GM12878 (cell line): ENCODE data around the gene AGAP6. TPM values are rescaled to one million over a fixed set of nuclear protein-coding genes. Genes with fewer than 3 reads are reported as not detected.
"Not testable (repeated sequence)": the region's sequence is repeated elsewhere in the genome, so short reads cannot be mapped to it uniquely, and the experiment has no call there.

ENCODE experiments used
- ATAC-seq: fragments of 200-7000 bp; cut with Tn5 transposase; 3 replicates; pipeline ENCODE4 v1.9.1; 2020; ENCODE audit warnings: mild to moderate bottlenecking, moderate library complexity
- BruUV-seq: library from RNA; stranded (reverse); fragments of 400-500 nt; replicated peaks from 2 replicates; lab custom pipeline; 2021; lab: Mats Ljungman, UMichigan
- CTCF ChIA-PET: fragments of 300-600 bp; sonication (Branson Sonifier 250); formaldehyde crosslinking; extraction: SDS; loops from one replicate; lab custom pipeline; 2021; ENCODE audit warnings: inconsistent platforms; lab: Yijun Ruan, JAX
- POLR2A ChIA-PET: fragments of 350-600 bp; formaldehyde crosslinking; extraction: SDS; loops from one replicate; lab custom pipeline; 2021; ENCODE audit warnings: inconsistent platforms; lab: Charles Lee
- RAD21 ChIA-PET: fragments of 300-600 bp; sonication (Branson Sonifier 250); formaldehyde crosslinking; loops from one replicate; lab custom pipeline; 2023; ENCODE audit warnings: antibody characterized with exemption; ENCODE audit not compliant: unreplicated experiment; lab: Charles Lee
- SMC1A ChIA-PET: fragments of 300-600 bp; sonication (Branson Sonifier 250); formaldehyde crosslinking; loops from one replicate; lab custom pipeline; 2023; ENCODE audit not compliant: unreplicated experiment, uncharacterized antibody; lab: Charles Lee
- DNase-seq: peaks from one replicate; pipeline ENCODE4 v3.0.0-alpha.2; 2011; ENCODE audit warnings: low read depth, low spot score
- FAIRE-seq: peaks from 3 replicates; lab custom pipeline; 2011; peaks lifted over from hg19 to GRCh38; lab: Jason Lieb, UNC
- H2AFZ ChIP-seq: 2 replicates; pipeline ENCODE4 v1.6.0; 2011; ENCODE audit warnings: low read depth, low read length, control low read depth; ENCODE audit not compliant: control insufficient read depth
- H3K27ac ChIP-seq: 2 replicates; pipeline ENCODE4 v1.5.1; 2011; ENCODE audit warnings: control low read depth; ENCODE audit not compliant: control insufficient read depth, insufficient read depth
- H3K27me3 ChIP-seq, 2 experiments: replicated peaks in 1 of 2; 2 replicates each; pipeline versions ENCODE4 v1.6.0 to v1.6.1; 2011; ENCODE audit warnings: low read length in 1 of 2; ENCODE audit not compliant: control insufficient read depth in 2 of 2, insufficient read depth in 2 of 2
- H3K36me3 ChIP-seq, 2 experiments: 2 replicates each; pipeline ENCODE4 v1.5.1; 2011; ENCODE audit warnings: low read length in 1 of 2; ENCODE audit not compliant: control insufficient read depth in 2 of 2, insufficient read depth in 2 of 2
- H3K4me1 ChIP-seq: 2 replicates; pipeline ENCODE4 v1.6.1; 2011; ENCODE audit warnings: mild to moderate bottlenecking, low read length, moderate library complexity, mixed read lengths; ENCODE audit not compliant: control insufficient read depth, insufficient read depth
- H3K4me2 ChIP-seq: 2 replicates; pipeline ENCODE4 v1.6.0; 2011; ENCODE audit warnings: control low read depth; ENCODE audit not compliant: control insufficient read depth, insufficient read depth
- H3K4me3 ChIP-seq: fragments of 200-600 bp; sonication (generic); 2 replicates; pipeline ENCODE4 v1.5.1; 2016
- H3K79me2 ChIP-seq: 2 replicates; pipeline ENCODE4 v1.6.0; 2011; ENCODE audit warnings: low read length; ENCODE audit not compliant: control insufficient read depth, insufficient read depth
- H3K9ac ChIP-seq: 2 replicates; pipeline ENCODE4 v1.8.0; 2011; ENCODE audit warnings: low read length, control low read depth, mixed read lengths; ENCODE audit not compliant: control insufficient read depth, insufficient read depth
- H3K9me3 ChIP-seq: replicated peaks from 3 replicates; pipeline ENCODE4 v1.5.1; 2011; ENCODE audit warnings: mild to moderate bottlenecking, low read length; ENCODE audit not compliant: control insufficient read depth, insufficient read depth
- H4K20me1 ChIP-seq: 2 replicates; pipeline ENCODE4 v1.6.0; 2011; ENCODE audit not compliant: control insufficient read depth, insufficient read depth
- CTCF ChIP-seq, 3 experiments: IDR thresholded peaks in 2 of 3; conservative IDR thresholded peaks in 1 of 3; 2 replicates each; pipeline ENCODE4 v1.5.1; 2011; ENCODE audit warnings: low read depth in 3 of 3, low read length in 3 of 3, mild to moderate bottlenecking in 3 of 3, control low read depth in 2 of 3, moderate library complexity in 2 of 3, inconsistent platforms in 1 of 3, mixed read lengths in 1 of 3; ENCODE audit not compliant: control insufficient read depth in 2 of 3, insufficient read depth in 1 of 3; ENCODE audit errors: extremely low read depth in 1 of 3
- FOXK2 ChIP-seq: fragments of 450-650 bp; IDR thresholded peaks from 2 replicates; pipeline ENCODE4 v1.6.1; 2017; ENCODE audit warnings: mild to moderate bottlenecking, moderate library complexity
- GABPA ChIP-seq: IDR thresholded peaks from 2 replicates; pipeline ENCODE4 v1.6.1; 2014; ENCODE audit warnings: antibody characterized with exemption, low read depth, mild to moderate bottlenecking, inconsistent platforms
- MYC ChIP-seq: IDR thresholded peaks from 2 replicates; pipeline ENCODE4 v1.6.1; 2011; ENCODE audit warnings: mild to moderate bottlenecking, low read length, moderate library complexity, inconsistent platforms; ENCODE audit not compliant: insufficient read depth, insufficient replicate concordance, insufficient read length, severe bottlenecking
- RUNX3 ChIP-seq: IDR thresholded peaks from 2 replicates; pipeline ENCODE4 v1.6.1; 2012; ENCODE audit warnings: low read length, inconsistent platforms
- WGBS: methylation state at CpG from one replicate; pipeline ENCODE4 v1.1.6; 2016; ENCODE audit warnings: low lambda C conversion rate; ENCODE audit not compliant: insufficient replicate concordance, insufficient coverage; ENCODE audit errors: missing lambda C conversion rate; 5-methylcytosine and 5-hydroxymethylcytosine counted together
- in situ Hi-C: fragments of 300-500 bp; cut with MboI; formaldehyde crosslinking; loops from 9 replicates; pipeline ENCODE4 v1.14.3; 2018; ENCODE audit warnings: mixed read lengths
- intact Hi-C: fragments of 100-400 bp; cut with micrococcal nuclease; formaldehyde crosslinking; loops from one replicate; pipeline ENCODE4 v1.14.2; 2022; ENCODE audit not compliant: unreplicated experiment
- polyA plus RNA-seq, 11 experiments: library from polyadenylated mRNA; depleted of rRNA in 4 of 11; unstranded in 6 of 11; stranded (reverse) in 5 of 11; fragments of >200 nt; fragmentation: Nextera tagmentation in 4 of 11; fragmentation: Illumina TruSeq in 1 of 11; extraction: Ambion mirVana in 4 of 11; extraction: Trizol in 1 of 11; gene quantifications; 1 replicate in 1 of 11; 2 replicates in 10 of 11; pipeline versions ENCODE4 v1.2.1 to v1.2.3, GENCODE V29; 2011 to 2016; ENCODE audit warnings: inconsistent platforms in 2 of 11, missing spikeins in 2 of 11, low read depth in 1 of 11
- total RNA-seq, 4 experiments: library from RNA; depleted of rRNA in 3 of 4; stranded (reverse); fragments of >200 nt in 3 of 4; fragmentation: Illumina TruSeq in 1 of 4; extraction: Trizol in 1 of 4; gene quantifications; 2 replicates each; pipeline versions ENCODE4 v1.2.1 to v1.2.3, GENCODE V29; 2013 to 2021

Gene AGAP6
- total and polyA plus RNA-seq, 10 of the 15 experiments (the other 5 are each of a cell fraction or from before 2014, with no cell fraction given), result 0.66 to 24.0 (median 12.2) TPM

- no TSS peak for BruUV-seq
- no peaks in the 10 kb centered on the region for H3K4me1 ChIP-seq
- intact Hi-C loops, result no loop called here
- ChIA-PET POLR2A (no interaction called here), SMC1A (no interaction called here)
- 0% methylated on average over 3 of the region's 3 CpGs for WGBS
- no peak for DNase-seq
- no peak for ATAC-seq
- H3K27me3 ChIP-seq, result no peaks in the 10 kb centered on the region
- no peaks in the 10 kb centered on the region for H4K20me1 ChIP-seq
- no peak overlapping the region for H2AFZ ChIP-seq
- H3K4me2 ChIP-seq, result no peak overlapping the region
- no peaks in the 10 kb centered on the region for H3K9me3 ChIP-seq
- TF ChIP-seq FOXK2 (no peak), CTCF (IDR thresholded peaks at IDR 0.05 in 2 of 3, conservative IDR thresholded peaks at IDR 0.05 in 1 of 3; ENCODE audit: control insufficient read depth in 2 of 3, extremely low read depth in 1 of 3, insufficient read depth in 1 of 3, low read depth in 3 of 3, low read length in 3 of 3) (no peak), MYC (no peak), RUNX3 (no peak), GABPA (no peak)
- TF ChIP-seq, all 136 proteins: peak for 0
- ChIA-PET RAD21 (no interaction called here), CTCF (no interaction called here)
- Histone ChIP-seq H3K36me3 (no peaks in the 10 kb centered on the region), H3K4me3 (no peak overlapping the region), H3K79me2 (no peaks in the 10 kb centered on the region), H3K9ac (no peak overlapping the region), H3K27ac (no peak overlapping the region)
- FAIRE-seq, result no peak
- in situ Hi-C loops, result loop anchor here (10.0 kb wide), 1 partner anchor 133 kb away; no protein-coding TSS in a partner anchor
Observed at GRCh38 chr10:50021646-50022045, 33.4 kb downstream of the AGAP6 start.

- H3K4me2 ChIP-seq, H3K9ac ChIP-seq, CTCF ChIA-PET, H3K27ac ChIP-seq, ATAC-seq, DNase-seq, H3K9me3 ChIP-seq, FAIRE-seq, H2AFZ ChIP-seq, RAD21 ChIA-PET, POLR2A ChIA-PET, intact Hi-C loops, BruUV-seq, H3K79me2 ChIP-seq, H4K20me1 ChIP-seq, H3K36me3 ChIP-seq, H3K27me3 ChIP-seq, SMC1A ChIA-PET, H3K4me3 ChIP-seq, H3K4me1 ChIP-seq: not testable (repeated sequence)
- in situ Hi-C loops, result loop anchor here (10.0 kb wide), 1 partner anchor 130 kb away; no protein-coding TSS in a partner anchor
- WGBS, result 67% methylated on average over 30 of the region's 37 CpGs
Observed at GRCh38 chr10:50024716-50025383, 36.6 kb downstream of the AGAP6 start.
